Stimulated activated CD4-positive, alpha-beta T cell treated with anti-CD3 and anti-CD28 coated beads, Interleukin-1b, Interleukin-23, amount 100 ng/mL, for 1 hour (primary cell): Measurements from ENCODE around the gene GMPS.
"Not testable (repeated sequence)": the region's sequence is repeated elsewhere in the genome, so short reads cannot be mapped to it uniquely, and the experiment has no call there.

Experiments used
- DNase-seq, 2 donors: peaks; one replicate each; pipeline ENCODE4 v3.0.0-alpha.2; 2020; ENCODE audit warnings: low read depth in 2 of 2

Gene GMPS

DNA sequence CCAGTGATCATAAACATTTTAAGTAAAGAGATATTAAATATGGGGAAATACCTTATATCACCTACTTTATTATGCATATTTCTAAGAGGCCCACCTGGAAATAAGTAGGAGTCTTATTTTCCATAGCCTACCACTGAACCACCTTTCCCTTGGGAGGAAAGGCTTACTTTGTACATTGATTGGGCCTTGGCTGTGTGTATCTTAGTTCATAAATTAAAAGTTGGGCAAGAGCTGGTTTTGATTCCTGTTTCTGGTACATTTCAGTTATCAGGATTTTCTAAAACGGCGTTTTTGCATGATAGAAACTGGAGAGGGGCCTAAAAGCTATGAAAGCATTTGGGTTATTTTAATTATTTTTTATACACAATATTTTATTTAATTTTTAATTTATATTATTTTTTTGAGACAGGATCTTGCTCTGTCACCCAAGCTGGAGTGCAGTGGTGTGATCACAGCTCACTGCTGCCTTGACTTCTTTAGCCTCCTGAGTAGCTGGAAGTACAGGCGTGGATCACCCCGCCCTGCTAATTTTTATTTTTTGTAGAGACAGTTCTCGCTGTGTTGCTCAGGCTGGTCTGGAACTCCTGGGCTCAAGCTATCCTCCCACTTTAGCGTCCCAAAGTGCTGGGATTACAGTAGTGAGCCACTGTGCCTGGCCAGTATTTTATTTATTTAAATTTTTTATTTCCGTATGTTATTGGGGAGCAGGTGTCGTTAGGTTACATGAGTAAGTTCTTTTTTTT is 2.6 kb downstream of the GMPS start:
- no peak for DNase-seq

DNA sequence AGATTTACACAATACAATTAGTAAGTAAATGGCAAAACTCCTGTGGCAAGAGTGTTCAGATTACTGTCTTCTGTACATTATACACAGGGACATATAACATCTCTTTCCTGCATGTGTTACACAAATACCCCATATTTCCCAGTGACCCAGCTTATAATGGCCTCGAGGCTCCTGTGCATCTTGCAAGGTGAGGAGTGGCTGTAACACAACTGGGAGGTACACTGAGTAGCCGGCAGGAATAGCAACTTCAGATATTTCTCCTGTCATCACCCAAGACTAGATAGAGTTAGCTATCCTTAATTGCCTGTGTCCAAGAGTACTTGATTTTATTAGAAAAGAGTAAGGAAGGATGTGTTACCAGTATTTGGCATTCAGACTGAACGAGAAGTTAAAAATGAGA is 5.6 kb downstream of the GMPS start:
- DNase-seq: no peak

DNA sequence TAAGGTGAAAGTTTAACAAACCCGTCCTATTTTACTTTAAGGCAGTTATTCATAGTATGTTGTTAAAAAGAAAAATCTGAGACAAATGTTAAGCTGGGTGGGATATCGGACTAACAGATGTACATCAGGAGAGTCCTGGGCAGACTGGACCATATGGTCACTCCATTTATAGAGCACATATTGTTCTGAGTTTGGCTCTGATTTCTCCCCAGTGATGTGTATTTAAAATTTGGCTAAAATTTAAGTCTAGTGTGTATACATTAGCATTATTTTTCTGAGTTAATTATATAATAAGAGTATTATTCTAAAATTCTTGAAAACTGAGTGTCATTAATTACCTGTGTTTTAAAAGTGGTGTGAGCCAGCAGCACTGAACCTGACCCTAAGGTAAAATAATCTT is 6.1 kb downstream of the GMPS start:
- DNase-seq: no peak

DNA sequence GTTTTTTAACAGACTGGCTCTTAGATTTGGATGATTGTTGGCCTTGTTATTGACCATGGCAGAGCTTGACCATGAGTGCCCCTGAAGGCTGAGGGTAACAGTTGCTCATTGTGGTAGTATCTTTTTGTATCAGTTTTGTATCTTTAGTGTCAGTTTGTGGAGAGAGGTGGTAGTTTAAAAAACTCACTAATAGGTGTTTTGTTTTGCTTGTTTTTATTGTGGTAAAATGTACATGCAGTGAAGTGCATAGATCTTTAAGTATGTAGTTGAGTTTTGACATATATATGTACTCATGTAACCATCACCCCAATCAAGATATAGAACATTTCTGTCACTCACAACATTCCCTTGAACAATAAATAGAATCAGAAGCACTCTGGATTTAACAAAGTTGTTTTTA is 9.8 kb downstream of the GMPS start:
- no peak for DNase-seq

DNA sequence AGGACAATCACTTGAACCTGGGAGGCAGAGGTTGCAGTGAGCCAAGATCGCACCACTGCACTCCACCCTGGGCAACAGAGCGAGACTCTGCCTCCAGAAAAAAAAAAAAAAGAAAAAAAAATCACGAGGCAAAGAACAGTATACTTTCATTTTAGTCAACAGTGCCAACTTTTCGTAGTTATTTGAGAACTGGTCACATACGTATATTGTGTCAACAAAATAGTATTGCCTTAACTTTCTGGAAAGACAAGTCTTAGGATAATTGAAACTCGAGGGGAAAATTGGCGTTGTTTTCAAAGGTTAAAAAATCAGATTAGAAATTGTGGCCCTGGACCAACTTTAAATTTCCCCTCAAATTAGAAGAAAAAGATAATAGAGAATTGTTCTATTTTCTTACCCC is 13.8 kb downstream of the GMPS start:
- no peak for DNase-seq

DNA sequence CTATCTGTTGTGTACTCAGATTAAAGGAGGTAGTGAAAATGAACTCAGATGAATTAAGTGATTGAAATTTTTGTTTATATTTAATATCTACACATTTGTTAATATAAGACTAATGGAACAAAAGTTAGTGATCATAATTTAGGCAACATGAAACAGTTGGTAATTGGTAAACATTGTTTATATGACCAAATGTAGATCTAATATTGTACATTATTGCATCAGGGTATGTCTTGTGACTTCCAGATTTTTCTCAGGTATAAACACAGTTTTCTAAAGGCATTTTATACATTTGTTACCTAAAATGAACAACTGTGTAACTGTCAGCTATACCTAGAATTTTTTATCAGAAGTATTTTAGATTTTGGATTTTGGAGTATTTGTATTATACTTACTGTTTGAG is 14.8 kb downstream of the GMPS start:
- no peak for DNase-seq

DNA sequence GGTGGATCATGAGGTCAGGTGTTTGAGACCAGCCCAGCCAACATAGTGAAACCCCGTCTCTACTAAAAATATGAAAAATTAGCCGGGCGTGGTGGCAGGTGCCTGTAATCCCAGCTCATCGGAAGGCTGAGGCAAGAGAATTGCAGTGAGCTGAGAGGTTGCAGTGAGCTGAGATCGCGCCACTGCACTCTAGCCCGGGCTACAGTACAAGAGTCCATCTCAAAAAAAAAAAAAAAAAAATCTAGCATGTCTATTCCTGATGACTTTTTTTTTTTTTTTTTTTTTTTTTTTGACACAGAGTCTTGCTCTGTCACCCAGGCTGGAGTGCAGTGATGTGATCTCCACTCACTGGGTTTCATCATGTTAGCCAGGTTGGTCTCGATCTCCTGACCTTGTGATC is 15.9 kb downstream of the GMPS start:
- not testable (repeated sequence) for DNase-seq

DNA sequence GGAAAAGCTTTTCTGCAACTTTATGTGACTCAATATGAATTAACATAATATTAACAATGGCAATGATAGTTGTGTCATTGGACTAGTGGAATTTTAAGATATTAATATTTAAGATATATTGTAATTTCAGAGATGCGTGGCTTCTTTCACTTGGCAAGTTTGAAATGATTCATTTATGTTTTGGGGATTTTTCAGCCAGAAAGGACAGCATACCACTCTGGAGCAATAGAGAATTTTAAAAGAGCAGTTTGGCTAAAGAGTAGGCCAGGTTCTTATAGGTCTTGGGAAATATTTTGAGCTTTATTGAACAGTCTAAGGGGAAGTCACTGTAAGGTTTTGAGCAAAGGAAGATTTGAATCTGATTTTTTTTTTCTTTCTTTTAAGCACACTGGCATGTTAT is 16.5 kb downstream of the GMPS start:
- no peak for DNase-seq

DNA sequence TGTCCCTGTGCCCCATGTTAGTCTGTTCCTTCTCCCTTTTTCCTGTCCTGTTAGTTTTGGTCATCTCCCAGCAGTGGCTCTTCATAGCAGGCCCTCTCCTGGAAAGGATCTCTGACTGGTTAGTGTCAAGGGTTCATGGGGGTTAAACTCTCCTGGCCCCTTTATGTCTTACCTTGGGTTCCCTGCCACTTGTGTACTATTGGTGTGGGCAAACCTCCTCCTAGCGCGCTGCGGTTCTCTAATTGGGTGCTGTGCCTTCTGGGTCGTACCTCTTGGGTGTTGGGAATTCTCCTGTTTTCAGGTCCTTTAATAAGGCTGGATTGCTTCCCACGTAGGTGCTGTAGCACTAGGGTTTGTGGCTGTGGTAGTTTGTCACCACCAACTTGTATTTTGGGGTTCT is 18.8 kb downstream of the GMPS start:
- no peak for DNase-seq

DNA sequence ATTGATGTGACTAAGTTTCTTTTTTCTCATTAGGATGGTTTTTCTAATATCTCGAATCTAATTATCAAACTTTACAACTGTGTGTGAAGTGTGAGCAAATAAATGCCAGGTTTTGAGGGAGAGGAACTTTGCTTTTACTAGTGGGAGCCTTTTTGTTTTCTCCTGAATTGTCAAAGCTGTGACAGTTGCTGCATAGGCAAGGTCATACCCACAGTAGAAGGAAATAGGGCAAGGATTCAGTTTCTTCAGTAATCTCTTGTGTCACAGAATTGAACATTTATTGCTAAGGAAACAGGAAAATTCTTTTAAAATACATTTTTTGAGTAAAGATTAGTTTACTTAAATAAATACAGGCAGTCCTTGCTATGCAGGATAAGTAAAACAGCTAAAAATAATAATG is 19.5 kb downstream of the GMPS start:
- DNase-seq: no peak

DNA sequence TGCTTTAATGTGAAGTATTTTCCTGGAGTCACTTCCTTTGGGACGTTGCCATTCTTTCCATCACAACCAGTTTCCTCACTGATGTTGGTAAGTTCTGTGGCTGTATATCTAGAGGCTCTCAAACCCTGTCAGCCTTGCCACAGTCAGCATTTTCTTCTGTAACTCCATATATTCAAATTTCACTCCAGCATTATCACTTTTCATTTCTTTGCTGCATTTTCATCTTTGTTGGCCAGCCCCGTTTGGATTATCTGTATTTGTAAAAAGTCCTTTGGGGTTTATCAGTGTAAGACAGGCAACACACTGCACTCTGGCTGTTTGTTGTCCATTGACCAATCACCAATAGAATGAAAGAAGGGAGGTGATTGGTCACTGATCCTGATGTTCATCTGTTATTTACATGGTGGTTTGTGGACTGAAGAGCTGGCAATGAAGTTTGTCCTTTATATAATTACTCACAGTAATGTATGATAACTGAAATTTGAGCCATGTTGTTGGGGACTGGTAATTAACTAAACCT is 20.3 kb downstream of the GMPS start:
- no peak for DNase-seq

DNA sequence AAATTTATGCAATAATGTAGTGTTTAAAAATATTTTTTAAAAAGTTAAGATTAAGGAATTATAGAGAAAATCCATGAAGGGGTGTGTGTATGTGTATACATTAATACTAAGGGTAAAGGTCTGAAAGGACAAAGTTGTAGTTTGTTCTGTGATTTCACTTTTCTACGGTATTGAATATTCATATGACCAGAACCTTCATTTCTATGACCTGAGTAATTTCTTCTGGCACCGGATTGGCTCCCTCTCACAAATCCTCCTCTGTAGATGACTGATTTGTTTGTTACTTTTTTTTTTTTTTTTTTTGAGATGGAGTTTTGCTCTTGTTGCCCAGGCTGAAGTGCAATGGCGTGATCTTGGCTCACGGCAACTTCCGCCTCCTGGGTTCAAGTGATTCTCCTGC is 20.9 kb downstream of the GMPS start:
- DNase-seq: no peak

DNA sequence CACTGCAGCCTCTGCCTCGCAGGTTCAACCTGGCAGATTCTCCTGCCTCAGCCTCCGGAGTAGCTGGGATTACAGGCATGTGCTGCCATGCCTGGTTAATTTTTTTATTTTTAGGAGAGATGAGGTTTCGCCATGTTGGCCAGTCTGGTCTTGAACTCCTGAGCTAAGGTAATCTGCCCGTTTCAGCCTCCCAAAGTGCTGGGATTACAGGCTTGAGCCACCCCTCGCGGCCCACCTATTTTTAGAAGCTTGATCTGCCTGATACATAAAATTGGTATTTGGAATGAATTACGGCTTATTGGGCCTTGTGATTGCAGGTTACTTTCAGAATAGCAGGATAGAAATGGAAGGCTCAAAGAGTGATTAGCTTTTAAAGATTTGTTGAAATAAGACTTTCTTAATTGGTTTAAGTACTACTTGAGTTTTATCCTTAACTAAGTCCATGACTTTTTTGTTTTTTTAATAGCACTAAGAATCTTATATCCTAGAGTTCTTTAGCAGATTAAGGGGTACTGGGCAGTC is 25.0 kb downstream of the GMPS start:
- DNase-seq: no peak

DNA sequence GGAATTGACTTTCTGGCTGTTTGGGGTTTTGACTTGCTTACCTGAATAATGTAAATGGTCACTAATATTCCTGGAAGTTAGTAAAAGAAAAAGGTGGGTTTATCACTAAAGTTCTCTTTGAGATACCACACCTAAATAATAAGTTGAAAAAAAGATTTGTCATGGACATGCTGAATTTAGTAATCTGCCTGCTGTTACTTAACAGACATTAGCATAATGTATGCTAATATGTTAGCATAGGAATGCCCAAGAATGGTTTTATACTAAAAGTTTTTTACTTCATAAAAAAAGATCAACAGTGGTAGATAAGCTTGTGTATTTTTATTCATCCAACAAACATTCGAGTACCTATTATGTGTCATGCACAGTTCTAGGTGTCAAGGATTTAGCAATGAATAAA is 36.5 kb downstream of the GMPS start:
- DNase-seq: no peak

DNA sequence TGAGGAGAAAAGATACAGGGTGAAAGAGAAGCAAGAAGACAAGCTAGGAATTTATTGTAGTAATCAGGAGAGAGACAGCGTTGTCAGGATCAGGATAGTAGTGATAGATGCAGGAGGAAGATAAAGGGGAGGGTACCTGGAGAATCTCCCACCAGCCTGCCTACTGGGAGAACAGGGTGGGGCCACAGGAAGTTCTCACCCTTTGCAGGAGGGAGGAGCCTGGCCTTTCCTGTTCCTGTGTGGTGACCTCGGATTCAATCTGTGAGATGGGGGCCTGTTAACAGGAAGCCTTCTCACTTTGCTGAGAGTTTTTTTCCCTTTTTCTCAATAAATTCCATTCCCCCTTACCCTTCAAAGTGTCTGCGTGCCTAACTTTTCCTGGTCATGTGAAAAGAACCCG is 37.6 kb downstream of the GMPS start:
- DNase-seq: no peak

DNA sequence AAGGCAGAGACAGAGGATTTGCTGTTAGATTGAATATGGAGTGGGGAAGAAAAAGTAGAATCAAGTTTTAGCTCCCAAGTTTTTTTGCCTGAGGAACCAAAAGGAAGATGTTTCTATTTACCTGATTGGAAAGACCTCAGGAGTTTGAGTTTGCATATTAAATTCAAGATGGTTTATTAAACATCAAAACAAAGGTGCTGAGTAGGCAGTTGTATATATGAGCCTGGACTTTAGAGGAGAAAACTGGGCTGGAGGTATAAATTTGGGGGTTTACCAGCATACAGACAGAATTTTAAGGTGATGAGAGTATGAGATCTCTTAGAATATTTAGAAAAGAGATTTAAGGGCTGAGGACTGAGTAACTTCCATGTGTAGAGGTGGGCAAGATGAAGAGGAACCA is 38.2 kb downstream of the GMPS start:
- DNase-seq: no peak

DNA sequence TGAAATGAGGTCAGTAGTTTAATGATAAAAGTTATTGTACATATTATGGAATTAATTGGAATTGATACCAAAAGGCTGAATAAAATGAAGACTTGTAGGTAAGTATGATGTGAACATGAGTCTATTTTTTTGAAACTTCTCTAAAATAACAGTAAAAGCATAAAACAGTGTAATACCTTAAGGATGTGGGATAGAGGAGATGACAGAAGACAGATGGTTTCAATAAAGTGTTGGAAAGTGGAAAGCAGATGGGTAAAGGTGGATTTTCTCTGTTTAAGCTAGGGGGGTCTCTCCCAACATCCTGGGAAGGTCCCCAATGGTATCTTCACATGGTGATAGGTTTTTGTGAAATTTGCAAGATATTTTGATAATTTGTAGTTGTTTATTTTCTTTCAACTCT is 41.6 kb downstream of the GMPS start:
- no peak for DNase-seq

DNA sequence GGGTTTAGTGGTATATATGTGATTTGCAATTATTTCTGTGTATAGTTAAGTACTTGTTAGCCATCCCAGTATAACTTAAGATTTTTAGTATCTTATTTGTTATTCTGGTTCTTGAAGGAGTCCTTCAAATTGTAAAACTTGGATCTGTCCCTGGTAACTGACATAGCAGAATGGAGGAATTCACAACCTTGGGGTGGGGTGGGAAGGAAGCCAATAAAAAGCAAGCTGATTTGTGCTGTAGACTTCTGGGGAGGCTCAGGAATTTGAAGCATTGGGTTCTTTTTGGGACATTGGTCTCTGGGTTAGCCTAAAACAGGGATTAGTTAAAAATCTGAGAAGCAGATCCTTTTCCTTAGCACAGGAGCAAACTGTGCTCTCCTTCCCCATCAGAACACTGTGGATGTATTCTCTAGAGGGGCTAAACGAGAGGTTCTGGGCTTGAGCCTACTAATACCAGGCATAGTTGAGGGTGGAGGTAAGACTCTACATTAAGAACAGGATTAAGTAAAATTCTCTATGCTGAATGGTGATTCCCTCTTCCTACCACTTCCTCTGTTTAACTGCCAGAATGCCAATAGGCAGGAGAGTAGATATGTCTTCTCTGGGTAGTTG is 42.2 kb downstream of the GMPS start:
- no peak for DNase-seq

DNA sequence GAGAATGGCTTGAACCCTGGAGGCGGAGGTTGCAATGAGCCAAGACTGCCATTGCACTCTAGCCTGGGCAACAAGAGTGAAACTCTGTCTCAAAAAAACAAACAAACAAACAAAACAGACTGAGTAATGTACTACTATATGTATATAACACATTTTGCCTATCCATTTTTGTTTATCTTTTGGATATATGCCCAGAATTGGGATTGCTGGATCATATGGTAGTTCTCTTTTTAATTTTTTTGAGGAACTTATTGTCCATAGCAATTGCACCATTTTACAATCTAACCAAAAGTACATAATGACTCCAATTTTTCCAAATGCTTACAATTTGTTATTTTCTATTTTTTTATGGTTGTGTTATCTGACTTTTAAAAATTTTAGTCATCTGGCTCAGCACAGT is 47.3 kb downstream of the GMPS start:
- DNase-seq: no peak

DNA sequence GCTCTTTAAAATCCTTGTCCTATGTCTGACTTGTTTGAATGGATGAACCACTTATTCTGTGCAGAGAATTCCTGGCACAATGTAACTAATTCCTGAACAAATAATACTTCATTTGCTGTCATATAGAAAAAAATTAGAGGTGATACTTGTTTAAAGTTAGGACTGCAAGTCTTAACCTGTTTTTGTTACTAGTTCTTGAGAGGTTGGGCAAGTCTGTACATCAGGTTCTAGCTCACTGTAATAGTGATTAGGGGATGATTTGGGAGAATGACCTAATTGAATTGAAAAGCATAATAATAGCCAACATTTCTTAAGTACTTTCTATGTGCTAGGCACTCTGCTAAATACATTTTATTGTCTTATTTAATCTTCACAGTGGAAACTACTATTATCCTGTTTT is 49.3 kb downstream of the GMPS start:
- no peak for DNase-seq

DNA sequence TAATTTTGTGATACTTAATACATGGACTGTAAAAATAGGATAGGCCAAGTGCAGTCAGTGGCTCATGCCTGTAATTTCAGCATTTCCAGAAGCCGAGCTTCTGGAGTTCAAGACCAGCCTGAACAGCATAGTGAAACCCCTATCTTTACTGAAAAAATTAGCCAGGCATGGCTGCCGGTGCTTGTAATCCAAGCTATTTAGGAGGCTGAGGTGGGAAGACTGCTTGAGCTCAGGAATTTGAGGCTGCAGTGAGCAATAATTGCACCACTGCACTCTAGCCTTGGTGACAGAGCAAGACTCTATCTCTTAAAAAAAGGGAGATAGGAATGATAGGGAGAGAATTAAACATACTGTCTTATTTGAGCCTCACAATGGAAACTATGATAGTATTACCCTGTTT is 51.0 kb downstream of the GMPS start:
- DNase-seq: no peak

DNA sequence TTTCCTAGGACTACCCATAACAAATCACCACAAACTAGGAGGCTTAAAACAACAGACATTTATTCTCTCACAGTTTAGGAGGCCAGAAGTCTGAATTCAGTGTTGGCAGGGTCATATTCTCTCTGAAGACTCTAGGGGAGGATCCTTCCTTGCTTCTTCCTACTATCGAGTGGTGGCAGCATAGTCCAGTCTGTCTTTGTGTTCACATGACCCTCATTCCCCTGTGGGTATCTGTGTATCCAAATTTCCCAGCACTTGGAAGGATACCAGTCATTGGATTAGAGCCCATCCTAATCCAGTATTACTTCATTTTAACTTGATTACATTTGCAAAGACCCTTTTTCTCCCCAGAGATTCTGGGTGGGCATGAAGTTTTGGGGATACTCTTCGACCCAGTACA is 63.8 kb downstream of the GMPS start:
- no peak for DNase-seq

DNA sequence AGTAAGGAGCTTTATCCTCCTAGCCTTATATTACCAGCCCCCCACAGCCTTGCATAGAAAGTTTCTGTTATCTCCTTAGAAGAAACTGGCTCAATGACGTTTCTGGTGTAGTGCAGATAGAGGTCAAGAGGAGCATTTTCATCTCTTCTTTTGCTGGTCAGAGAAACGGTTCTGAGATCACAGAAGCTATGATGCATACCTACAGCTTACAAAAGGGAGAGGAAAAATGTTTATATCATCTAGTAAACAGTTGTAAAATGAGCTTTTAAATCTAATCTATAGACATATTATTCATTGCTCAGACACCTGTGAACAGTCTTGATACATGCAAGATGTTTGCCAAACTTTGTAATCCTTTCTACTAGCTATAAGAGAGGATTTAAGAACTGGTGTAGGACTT is 68.0 kb downstream of the GMPS start:
- no peak for DNase-seq

DNA sequence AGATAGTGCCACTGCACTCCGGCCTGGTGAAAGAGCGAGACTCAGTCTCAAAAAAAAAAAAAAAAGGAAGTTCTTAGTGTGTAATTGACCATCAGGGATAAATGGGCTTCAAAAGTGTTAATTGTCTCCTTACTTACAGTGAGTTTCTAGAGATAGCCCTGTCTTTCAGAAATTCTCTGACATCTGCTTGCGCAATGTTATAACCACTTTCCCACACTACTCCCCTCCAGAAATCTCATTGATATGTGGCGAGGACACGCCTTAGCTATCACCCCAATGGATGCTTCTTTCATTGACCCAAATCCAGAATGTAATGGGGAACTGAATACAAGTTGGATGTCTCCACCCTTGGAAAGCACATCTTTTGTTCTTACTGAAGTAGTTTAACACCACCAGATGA is 70.9 kb downstream of the GMPS start:
- DNase-seq: no peak
